MCF 10A (cell line): ENCODE results near the gene SLC25A39. TPM values are rescaled to one million over a fixed set of nuclear protein-coding genes. Genes with fewer than 3 reads are reported as not detected.

Experiments
- BruUV-seq: library from RNA; stranded (reverse); fragments of 400-500 nt; replicated peaks from 2 replicates; lab custom pipeline; 2021; lab: Mats Ljungman, UMichigan
- CTCF ChIA-PET: fragments of 300-600 bp; sonication (Branson Sonifier 250); formaldehyde crosslinking; extraction: SDS; loops from one replicate; lab custom pipeline; 2021; ENCODE audit warnings: antibody characterized with exemption, inconsistent platforms; lab: Yijun Ruan, JAX
- POLR2A ChIA-PET: fragments of 300-600, 350-650 bp; sonication (Branson Sonifier 250); formaldehyde crosslinking; extraction: SDS; loops from one replicate; lab custom pipeline; 2020; ENCODE audit warnings: antibody characterized with exemption, inconsistent platforms; lab: Yijun Ruan, JAX
- DNase-seq: peaks from one replicate; pipeline ENCODE4 v3.0.0-alpha.2; 2018; ENCODE audit not compliant: unreplicated experiment
- H3K27ac Mint-ChIP-seq: one replicate; pipeline ENCODE4 v1.8.0; 2022; ENCODE audit warnings: mild to moderate bottlenecking, low read depth, mixed read lengths; ENCODE audit not compliant: unreplicated experiment
- H3K27me3 Mint-ChIP-seq: one replicate; pipeline ENCODE4 v1.8.0; 2022; ENCODE audit warnings: mixed read lengths; ENCODE audit not compliant: insufficient read depth, unreplicated experiment
- H3K36me3 Mint-ChIP-seq: one replicate; pipeline ENCODE4 v1.8.0; 2022; ENCODE audit warnings: mild to moderate bottlenecking, moderate library complexity, mixed read lengths; ENCODE audit not compliant: insufficient read depth, unreplicated experiment
- H3K4me1 Mint-ChIP-seq: one replicate; pipeline ENCODE4 v1.8.0; 2022; ENCODE audit warnings: mixed read lengths; ENCODE audit not compliant: insufficient read depth, unreplicated experiment
- H3K4me3 Mint-ChIP-seq: one replicate; pipeline ENCODE4 v1.8.0; 2022; ENCODE audit warnings: mild to moderate bottlenecking, moderate library complexity, mixed read lengths; ENCODE audit not compliant: unreplicated experiment
- H3K9me3 Mint-ChIP-seq: one replicate; pipeline ENCODE4 v1.8.0; 2022; ENCODE audit warnings: mixed read lengths; ENCODE audit not compliant: unreplicated experiment
- CTCF ChIP-seq: fragments of 200-600 bp; IDR thresholded peaks from one replicate; pipeline ENCODE4 v1.8.0; 2022; ENCODE audit warnings: antibody characterized with exemption, mild to moderate bottlenecking; ENCODE audit not compliant: unreplicated experiment
- intact Hi-C: fragments of 100-400 bp; cut with micrococcal nuclease; formaldehyde crosslinking; loops from 2 replicates; pipeline ENCODE4 v1.14.1; 2022
- total RNA-seq: library from RNA; stranded (reverse); gene quantifications from 2 replicates; pipeline ENCODE4 v1.2.3, GENCODE V29; 2022

The SLC25A39 gene
- total RNA-seq, 1 experiment from 2014 or later = 157 TPM

- no peak for TF ChIP-seq CTCF
- POLR2A ChIA-PET = interaction anchor here (0.7 to 1.1 kb wide), 2 partner anchors 149 to 152 kb away, joined by 3 read pairs; no protein-coding TSS in a partner anchor
- Mint-ChIP-seq H3K4me3 (no peak overlapping the region), H3K9me3 (no peaks in the 10 kb centered on the region), H3K27me3 (no peaks in the 10 kb centered on the region), H3K27ac (no peak overlapping the region), H3K4me1 (no peaks in the 10 kb centered on the region), H3K36me3 (peaks cover 20% of the 10 kb centered on the region)
- CTCF ChIA-PET = interaction anchor here (0.5 to 1.1 kb wide), 5 partner anchors 9 to 1478 kb away, joined by 3 to 4 read pairs (median 3); no protein-coding TSS in a partner anchor
- BruUV-seq = no TSS peak
- no peak for DNase-seq
- intact Hi-C loops = no loop called here
Measured at GRCh38 chr17:44353672-44354331, 29.2 kb upstream of the SLC25A39 start.

- no peak for DNase-seq
- Mint-ChIP-seq H3K27me3 (no peaks in the 10 kb centered on the region), H3K9me3 (no peaks in the 10 kb centered on the region), H3K27ac (no peak overlapping the region), H3K4me3 (no peak overlapping the region), H3K36me3 (peaks cover 20% of the 10 kb centered on the region), H3K4me1 (no peaks in the 10 kb centered on the region)
- intact Hi-C loops = no loop called here
- POLR2A ChIA-PET = interaction anchor here (0.7 to 1.1 kb wide), 3 partner anchors 132 to 151 kb away, joined by 3 read pairs; no protein-coding TSS in a partner anchor
- CTCF ChIA-PET = interaction anchor here (0.5 to 1.7 kb wide), 6 partner anchors 10 to 1479 kb away, joined by 3 to 8 read pairs (median 4); partner anchors contain the start of gene FAM171A2
- TF ChIP-seq CTCF = no peak
- BruUV-seq = no TSS peak
Measured at GRCh38 chr17:44352828-44353671, 28.4 kb upstream of the SLC25A39 start.

GRCh38 chr17:44351961-44352827 is 27.6 kb upstream of the SLC25A39 start:
- peaks cover 20% of the 10 kb centered on the region for H3K36me3 Mint-ChIP-seq
- no peaks in the 10 kb centered on the region for H3K4me1 Mint-ChIP-seq
- ChIA-PET POLR2A (interaction anchor here (0.7 to 0.8 kb wide), 2 partner anchors 131 to 171 kb away, joined by 3 read pairs; no protein-coding TSS in a partner anchor), CTCF (interaction anchor here (0.5 to 1.7 kb wide), 2 partner anchors 10 to 12 kb away, joined by 4 to 8 read pairs; partner anchors contain the start of gene FAM171A2)
- TSS peak; percentile 67 for BruUV-seq
- no peaks in the 10 kb centered on the region for H3K27me3 Mint-ChIP-seq
- no peak overlapping the region for H3K27ac Mint-ChIP-seq
- intact Hi-C loops = no loop called here
- no peak overlapping the region for H3K4me3 Mint-ChIP-seq
- DNase-seq = no peak
- TF ChIP-seq CTCF = no peak
- no peaks in the 10 kb centered on the region for H3K9me3 Mint-ChIP-seq
